ENCODE results near the gene ADGRV1.
"Not testable (repeated sequence)": the region's sequence is repeated elsewhere in the genome, so short reads cannot be mapped to it uniquely, and the experiment has no call there.

The ADGRV1 gene

GRCh38 chr5:90746119-90746518, 187.5 kb downstream of the ADGRV1 start:
- DNase-seq, result no peak

DNA sequence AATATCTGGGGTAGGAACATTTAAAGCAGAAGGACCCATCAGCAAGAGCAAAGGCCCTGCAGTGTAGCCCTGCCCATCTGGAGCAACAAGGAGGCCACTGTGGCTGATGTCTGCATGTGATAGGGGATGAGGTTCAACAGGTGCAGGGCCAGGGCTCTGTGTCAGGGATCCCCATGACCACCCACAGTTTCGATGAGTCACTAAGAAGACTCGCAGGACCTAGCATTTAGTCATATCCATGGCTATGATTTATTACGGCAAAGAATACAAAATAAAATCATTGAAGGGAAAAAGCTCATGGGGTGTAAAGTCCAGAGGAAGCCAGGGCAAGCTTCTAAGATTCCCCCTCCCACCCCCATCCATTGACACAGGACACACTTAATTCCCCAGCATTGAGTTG, 188.6 kb downstream of the ADGRV1 start:
- DNase-seq, result no peak

- DNase-seq, result no peak
Observed at GRCh38 chr5:90747693-90748092, 189.1 kb downstream of the ADGRV1 start.

- DNase-seq, result no peak
Observed at GRCh38 chr5:90759119-90759518, 200.5 kb downstream of the ADGRV1 start.

DNA sequence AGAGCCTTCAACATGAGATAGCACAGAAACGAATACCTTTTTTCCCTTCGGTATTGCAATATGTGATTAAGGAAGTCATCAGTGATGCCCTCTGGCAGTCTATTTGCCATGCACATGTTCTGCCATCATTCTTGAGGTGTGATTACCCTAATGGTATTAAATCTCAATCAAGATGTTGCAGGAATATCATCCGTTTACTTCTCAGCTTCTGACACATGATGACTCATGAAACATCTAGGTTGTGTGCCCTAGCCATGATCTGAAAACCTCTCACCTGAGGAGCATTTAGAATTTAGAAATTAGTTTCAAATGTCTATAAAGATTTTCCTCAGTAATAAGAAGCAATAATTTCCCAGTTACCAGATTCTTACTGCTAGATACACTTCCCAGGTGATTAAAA, 209.1 kb downstream of the ADGRV1 start:
- DNase-seq, result no peak

GRCh38 chr5:90770006-90770541, 211.5 kb downstream of the ADGRV1 start:
- not testable (repeated sequence) for DNase-seq

DNA sequence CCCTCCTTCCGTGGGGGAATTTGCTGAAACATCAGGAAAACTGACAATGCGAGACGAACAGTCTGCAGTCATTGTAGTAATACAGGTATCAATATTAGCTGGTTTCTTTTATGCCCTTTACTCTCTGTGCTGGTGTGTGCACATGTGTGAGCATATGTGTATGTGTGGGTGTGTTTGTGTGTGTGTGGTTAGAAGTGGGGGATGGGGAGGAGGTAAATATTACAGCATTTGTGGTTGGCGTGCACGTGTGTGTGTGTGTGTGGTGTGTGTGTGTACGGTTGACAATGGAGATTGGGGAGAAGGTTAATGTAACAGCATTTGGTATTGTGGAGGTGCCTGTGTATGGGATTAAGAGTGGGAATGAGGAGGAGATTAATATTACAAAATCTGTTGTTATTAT, 219.4 kb downstream of the ADGRV1 start:
- DNase-seq, result no peak

DNA sequence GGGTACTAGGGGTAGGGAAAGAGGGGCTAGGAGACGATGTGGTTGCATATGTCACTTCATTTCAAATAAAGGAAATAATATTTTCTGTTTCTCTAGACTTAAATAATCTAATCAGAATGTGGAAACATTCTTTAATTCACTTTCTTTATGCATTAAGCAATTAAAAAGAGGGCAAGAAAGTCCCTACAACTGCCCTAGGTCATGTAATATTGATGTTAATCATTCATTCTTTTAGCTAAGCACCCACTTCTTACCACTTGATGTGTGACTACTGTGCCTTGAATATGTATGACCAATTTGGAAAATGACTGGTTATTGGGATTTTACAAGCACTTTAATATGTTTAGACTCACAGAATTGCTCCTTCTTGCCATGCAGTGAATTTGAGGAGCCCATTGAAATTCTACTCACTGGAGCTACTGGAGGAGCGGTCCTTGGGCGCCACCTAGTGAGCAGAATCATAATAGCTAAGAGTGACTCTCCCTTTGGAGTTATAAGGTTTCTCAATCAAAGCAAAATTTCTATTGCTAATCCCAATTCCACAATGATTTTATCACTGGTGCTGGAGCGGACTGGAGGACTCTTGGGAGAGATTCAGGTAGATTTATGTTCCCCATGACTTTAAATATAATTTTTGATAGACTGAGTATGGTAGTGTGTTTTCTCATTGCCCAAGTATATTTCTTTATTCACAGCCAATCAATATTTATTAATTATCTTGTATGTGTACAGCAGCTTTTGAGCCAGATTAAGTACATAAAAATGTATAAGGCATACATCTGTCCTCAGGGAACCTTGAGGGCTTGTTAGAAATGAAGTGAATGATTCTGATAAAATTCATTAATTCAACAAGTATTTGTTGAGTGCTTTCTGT, 225.1 kb downstream of the ADGRV1 start:
- DNase-seq, result peak; percentile 65

DNA sequence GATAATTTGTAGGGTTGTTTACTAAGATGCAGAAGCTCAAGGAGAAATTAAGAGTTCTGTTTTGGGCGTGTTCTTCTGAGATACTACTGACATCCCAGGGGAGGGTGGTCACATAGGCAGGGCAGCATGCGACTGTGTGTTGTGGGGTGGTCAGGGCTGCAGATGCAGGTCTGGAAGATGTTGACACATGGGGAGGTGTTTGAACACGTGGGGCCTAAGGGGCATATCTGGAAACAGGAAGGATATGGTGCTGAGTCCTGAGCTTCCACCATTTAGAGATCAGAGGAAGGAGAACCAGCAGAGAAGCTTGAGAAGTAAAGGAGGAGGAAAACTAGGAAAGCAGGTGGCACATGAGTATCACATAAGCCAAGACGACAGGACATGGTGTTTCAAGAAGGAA, 228.2 kb downstream of the ADGRV1 start:
- DNase-seq, result no peak

- no peak for DNase-seq
Observed at GRCh38 chr5:90792725-90793124, 234.1 kb downstream of the ADGRV1 start.

GRCh38 chr5:90793183-90793582, 234.6 kb downstream of the ADGRV1 start:
- no peak for DNase-seq

GRCh38 chr5:90796919-90797318, 238.3 kb downstream of the ADGRV1 start:
- not testable (repeated sequence) for DNase-seq

DNA sequence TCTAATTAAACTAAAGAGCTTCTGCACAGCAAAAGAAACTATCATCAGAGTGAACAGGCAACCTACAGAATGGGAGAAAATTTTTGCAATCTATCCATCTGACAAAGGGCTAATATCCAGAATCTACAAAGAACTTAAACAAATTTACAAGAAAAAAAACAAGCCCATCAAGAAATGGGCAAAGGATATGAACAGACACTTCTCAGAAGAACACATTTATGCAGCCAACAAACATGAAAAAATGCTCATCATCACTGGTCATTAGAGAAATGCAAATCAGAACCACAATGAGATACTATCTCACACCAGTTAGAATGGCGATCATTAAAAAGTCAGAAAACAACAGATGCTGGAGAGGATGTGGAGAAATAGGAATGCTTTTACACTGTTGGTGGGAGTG, 241.5 kb downstream of the ADGRV1 start:
- DNase-seq, result not testable (repeated sequence)

- DNase-seq, result not testable (repeated sequence)
Observed at GRCh38 chr5:90800515-90800914, 241.9 kb downstream of the ADGRV1 start.

DNA sequence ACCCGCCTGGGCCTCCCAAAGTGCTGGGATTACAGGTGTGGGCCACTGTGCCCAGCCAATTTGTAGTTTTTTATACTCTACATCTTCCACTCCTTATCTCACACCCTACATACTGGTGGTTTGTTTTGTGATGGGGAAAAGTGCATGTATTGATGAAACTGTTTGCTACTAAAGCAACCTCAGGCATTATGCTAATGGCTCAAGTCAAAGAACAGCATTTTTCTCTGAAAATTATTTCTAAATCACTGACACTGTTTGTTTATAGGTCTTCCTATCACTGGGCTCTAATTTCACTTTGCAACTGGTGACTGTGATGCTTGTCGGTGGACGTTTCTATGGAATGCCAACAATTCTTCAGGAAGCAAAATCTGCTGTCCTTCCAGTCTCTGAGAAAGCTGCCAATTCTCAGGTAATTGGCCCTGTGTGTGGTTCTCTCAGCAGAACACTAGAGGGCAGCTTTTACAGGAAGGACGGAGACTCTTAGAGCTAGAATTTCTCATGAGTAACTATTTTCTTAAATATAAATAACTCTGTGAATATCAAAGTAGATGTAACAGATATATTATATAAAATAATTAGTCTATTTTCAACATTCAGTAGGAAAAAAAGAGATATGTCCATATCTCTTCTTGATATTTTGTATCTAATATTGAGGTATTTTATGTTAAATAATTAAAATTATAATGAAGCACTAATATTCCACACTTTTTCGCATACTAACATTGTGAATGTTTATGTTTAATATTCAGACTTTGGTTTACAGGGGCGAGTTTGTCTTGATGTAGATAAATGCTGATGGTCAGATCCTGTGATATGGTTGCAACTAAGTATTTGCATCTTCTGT, 244.1 kb downstream of the ADGRV1 start:
- DNase-seq, result peak; percentile 22

- DNase-seq, result no peak
Observed at GRCh38 chr5:90803381-90803780, 244.8 kb downstream of the ADGRV1 start.

- no peak for DNase-seq
Observed at GRCh38 chr5:90803876-90804275, 245.3 kb downstream of the ADGRV1 start.

DNA sequence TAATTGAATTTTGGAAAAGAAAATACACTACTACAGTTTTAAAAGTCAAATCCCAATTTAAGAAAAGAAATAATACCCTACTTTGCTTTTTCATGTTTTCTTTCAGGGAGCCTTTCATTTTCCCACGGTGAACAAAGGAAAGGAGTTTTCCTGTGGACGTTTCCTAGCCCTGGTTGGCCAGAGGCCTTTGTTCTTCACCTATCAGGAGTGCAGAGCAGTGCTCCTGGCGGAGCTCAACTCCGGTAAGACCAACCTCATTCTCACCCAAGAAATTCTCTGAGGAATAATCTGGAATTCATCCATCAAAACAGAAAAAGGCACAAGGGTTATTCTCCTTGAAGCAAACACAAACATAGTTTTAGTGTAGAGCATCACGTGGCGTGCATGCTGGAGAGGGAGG, 248.9 kb downstream of the ADGRV1 start:
- no peak for DNase-seq

DNA sequence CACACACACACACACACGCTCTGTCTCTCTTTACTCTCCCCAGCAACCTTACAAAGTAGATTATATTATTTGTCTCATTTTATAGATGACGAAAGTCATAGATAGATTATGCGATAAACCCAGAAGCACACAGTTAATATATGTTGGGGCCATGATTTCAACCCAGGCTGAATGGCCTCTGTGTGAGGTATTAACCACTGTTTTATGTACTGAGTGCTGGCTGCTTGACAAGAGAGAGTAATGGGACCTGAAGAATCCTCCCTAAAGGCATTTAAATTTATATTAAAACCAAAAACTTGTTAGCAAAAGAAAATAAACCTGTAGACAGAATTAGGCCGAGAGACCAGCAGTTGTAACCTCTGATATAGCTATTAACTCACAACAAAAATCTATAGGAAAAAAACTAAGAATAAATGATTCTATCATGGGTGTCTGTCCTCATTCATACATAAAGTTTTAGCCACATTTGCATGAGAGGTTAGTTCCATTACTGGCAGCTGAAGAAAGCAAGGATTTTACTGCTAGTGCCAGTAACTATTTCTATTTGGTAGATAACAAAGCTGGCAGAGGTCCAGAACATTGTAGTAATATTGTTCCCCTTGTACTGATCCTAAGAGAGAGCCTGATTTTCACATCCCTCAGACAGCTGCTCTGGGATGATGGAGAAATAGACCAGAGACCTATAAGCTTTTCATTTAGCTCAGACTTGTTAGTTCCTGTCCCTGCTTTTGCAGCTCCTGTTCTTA, 250.9 kb downstream of the ADGRV1 start:
- DNase-seq, result no peak

- DNase-seq, result no peak
Observed at GRCh38 chr5:90810211-90810610, 251.6 kb downstream of the ADGRV1 start.

GRCh38 chr5:90813392-90813791, 254.8 kb downstream of the ADGRV1 start:
- DNase-seq, result no peak

DNA sequence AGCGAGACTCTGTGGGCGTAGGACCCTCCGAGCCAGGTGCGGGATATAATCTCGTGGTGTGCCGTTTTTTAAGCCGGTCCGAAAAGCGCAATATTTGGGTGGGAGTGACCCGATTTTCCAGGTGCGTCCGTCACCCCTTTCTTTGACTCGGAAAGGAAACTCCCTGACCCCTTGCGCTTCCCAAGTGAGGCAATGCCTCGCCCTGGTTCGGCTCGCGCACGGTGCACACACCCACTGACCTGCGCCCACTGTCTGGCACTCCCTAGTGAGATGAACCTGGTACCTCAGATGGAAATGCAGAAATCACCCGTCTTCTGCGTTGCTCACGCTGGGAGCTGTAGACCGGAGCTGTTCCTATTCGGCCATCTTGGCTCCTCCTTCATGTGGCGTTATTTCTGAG, 263.5 kb downstream of the ADGRV1 start:
- not testable (repeated sequence) for DNase-seq

DNA sequence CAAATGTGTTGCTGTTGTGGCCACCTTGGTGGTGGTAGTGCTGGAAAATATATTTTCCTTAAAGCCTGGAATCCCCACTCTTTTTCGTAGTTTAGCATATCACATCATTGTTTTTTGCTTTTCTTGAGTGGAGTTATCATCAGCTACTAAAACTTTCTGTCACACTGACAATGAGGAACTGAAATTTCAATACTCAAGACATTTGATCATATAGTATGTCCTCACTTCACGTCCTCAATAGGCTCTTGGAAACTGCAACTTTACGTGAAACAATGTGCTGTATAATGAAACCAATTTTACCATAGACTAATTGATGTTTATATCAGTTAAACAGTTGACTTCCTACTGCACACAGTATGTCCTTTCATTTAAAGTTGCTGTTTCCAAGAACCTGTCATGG, 265.8 kb downstream of the ADGRV1 start:
- no peak for DNase-seq

Data from NCI-H2029 (cell line).